GM23248 (cell line): Measurements from ENCODE around the gene RTP1.

Source experiments
- EZH2 ChIP-seq: fragments of 200-600 bp; sonication (generic); IDR thresholded peaks from 2 replicates; pipeline ENCODE4 v1.6.1; 2018; ENCODE audit warnings: antibody characterized with exemption, mild to moderate bottlenecking; ENCODE audit not compliant: insufficient read depth, poor library complexity, severe bottlenecking
- EZH2phosphoT487 ChIP-seq: fragments of 200-600 bp; sonication (generic); IDR thresholded peaks from 2 replicates; pipeline ENCODE4 v1.6.1; 2018; ENCODE audit warnings: antibody characterized with exemption, moderate library complexity, mild to moderate bottlenecking, low read depth; ENCODE audit not compliant: insufficient read depth

- TF ChIP-seq EZH2 = no peak
- no peak for TF ChIP-seq EZH2phosphoT487
These were observed 8.4 kb downstream of the RTP1 start for GRCh38 chr3:187205683-187206082.
